ENCODE results near the gene ABTB2. TPM values are rescaled to one million over a fixed set of nuclear protein-coding genes. Genes with fewer than 3 reads are reported as not detected.

Gene ABTB2
- total RNA-seq, 1 experiment from 2014 or later, result 3.6 TPM

DNA sequence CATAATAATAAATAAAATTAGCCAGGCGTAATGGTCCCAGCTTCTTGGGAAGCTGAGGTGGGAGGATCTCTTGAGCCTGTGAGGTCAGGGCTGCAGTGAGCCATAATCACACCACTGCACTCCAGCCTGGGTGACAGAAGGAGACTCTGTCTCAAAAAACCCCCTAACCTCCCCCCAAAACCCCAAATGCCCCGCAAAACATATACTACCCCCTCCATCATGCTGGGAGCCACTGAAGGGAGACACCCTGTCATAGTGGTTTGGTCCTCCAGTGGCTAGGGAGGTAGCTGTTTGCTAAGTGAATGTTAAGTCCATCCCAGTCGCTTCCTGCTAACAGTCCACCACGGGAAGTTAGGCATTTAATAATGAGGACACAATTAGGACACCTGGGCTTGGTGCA is 125.0 kb downstream of the ABTB2 start:
- Mint-ChIP-seq H3K36me3 (ENCODE audit: insufficient read depth, unreplicated experiment) (no peaks in the 10 kb centered on the region), H3K27ac (ENCODE audit: unreplicated experiment) (no peak overlapping the region), H3K9me3 (ENCODE audit: unreplicated experiment) (no peaks in the 10 kb centered on the region), H3K4me1 (ENCODE audit: low read depth, unreplicated experiment) (peaks cover 6% of the 10 kb centered on the region), H3K4me3 (ENCODE audit: unreplicated experiment) (no peak overlapping the region), H3K27me3 (ENCODE audit: insufficient read depth, unreplicated experiment) (no peaks in the 10 kb centered on the region)
- no peak for DNase-seq
- H3K4me1 ChIP-seq, result peaks cover 9% of the 10 kb centered on the region
- CTCF ChIA-PET, result no interaction called here
- POLR2A ChIA-PET, result no interaction called here
- TF ChIP-seq, protein P1, sequence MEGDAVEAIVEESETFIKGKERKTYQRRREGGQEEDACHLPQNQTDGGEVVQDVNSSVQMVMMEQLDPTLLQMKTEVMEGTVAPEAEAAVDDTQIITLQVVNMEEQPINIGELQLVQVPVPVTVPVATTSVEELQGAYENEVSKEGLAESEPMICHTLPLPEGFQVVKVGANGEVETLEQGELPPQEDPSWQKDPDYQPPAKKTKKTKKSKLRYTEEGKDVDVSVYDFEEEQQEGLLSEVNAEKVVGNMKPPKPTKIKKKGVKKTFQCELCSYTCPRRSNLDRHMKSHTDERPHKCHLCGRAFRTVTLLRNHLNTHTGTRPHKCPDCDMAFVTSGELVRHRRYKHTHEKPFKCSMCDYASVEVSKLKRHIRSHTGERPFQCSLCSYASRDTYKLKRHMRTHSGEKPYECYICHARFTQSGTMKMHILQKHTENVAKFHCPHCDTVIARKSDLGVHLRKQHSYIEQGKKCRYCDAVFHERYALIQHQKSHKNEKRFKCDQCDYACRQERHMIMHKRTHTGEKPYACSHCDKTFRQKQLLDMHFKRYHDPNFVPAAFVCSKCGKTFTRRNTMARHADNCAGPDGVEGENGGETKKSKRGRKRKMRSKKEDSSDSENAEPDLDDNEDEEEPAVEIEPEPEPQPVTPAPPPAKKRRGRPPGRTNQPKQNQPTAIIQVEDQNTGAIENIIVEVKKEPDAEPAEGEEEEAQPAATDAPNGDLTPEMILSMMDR (IDR thresholded peaks at IDR 0.05; ENCODE audit: insufficient read depth in 1 of 2, low read depth in 1 of 2, low read length in 1 of 2, severe bottlenecking in 1 of 2, unreplicated experiment in 1 of 2), result no peak
- no peaks in the 10 kb centered on the region for H3K27me3 ChIP-seq (replicated peaks; ENCODE audit: control insufficient read depth, insufficient read depth, low read length)
- intact Hi-C loops (cut with micrococcal nuclease; ENCODE audit: unreplicated experiment), result no loop called here
- no peak overlapping the region for H3K4me3 ChIP-seq (ENCODE audit: low read depth, low read length)
- H3K36me3 ChIP-seq (ENCODE audit: control insufficient read depth, insufficient read depth, low read length), result no peaks in the 10 kb centered on the region
- H3K9me3 ChIP-seq, result no peaks in the 10 kb centered on the region
- no TSS peak for BruUV-seq (replicated peaks)

GRCh38 chr11:34226210-34226609 is 131.6 kb downstream of the ABTB2 start:
- TF ChIP-seq, protein P1 (IDR thresholded peaks at IDR 0.05; ENCODE audit: insufficient read depth in 1 of 2, low read depth in 1 of 2, low read length in 1 of 2, severe bottlenecking in 1 of 2, unreplicated experiment in 1 of 2), result no peak
- intact Hi-C loops (cut with micrococcal nuclease; ENCODE audit: unreplicated experiment), result no loop called here
- Mint-ChIP-seq H3K27ac (ENCODE audit: unreplicated experiment) (no peak overlapping the region), H3K27me3 (ENCODE audit: insufficient read depth, unreplicated experiment) (no peaks in the 10 kb centered on the region), H3K4me1 (ENCODE audit: low read depth, unreplicated experiment) (peaks cover 7% of the 10 kb centered on the region), H3K36me3 (ENCODE audit: insufficient read depth, unreplicated experiment) (no peaks in the 10 kb centered on the region), H3K4me3 (ENCODE audit: unreplicated experiment) (no peak overlapping the region), H3K9me3 (ENCODE audit: unreplicated experiment) (no peaks in the 10 kb centered on the region)
- no TSS peak for BruUV-seq (replicated peaks)
- H3K36me3 ChIP-seq (ENCODE audit: control insufficient read depth, insufficient read depth, low read length), result no peaks in the 10 kb centered on the region
- no peaks in the 10 kb centered on the region for H3K27me3 ChIP-seq (replicated peaks; ENCODE audit: control insufficient read depth, insufficient read depth, low read length)
- POLR2A ChIA-PET, result no interaction called here
- DNase-seq, result no peak
- CTCF ChIA-PET, result no interaction called here
- no peak overlapping the region for H3K4me3 ChIP-seq (ENCODE audit: low read depth, low read length)
- peaks cover 9% of the 10 kb centered on the region for H3K4me1 ChIP-seq
- H3K9me3 ChIP-seq, result no peaks in the 10 kb centered on the region

GRCh38 chr11:34225091-34225490 is 132.7 kb downstream of the ABTB2 start:
- no peaks in the 10 kb centered on the region for H3K36me3 ChIP-seq (ENCODE audit: control insufficient read depth, insufficient read depth, low read length)
- intact Hi-C loops (cut with micrococcal nuclease; ENCODE audit: unreplicated experiment), result no loop called here
- no TSS peak for BruUV-seq (replicated peaks)
- no peaks in the 10 kb centered on the region for H3K36me3 Mint-ChIP-seq (ENCODE audit: insufficient read depth, unreplicated experiment)
- H3K27ac Mint-ChIP-seq (ENCODE audit: unreplicated experiment), result no peak overlapping the region
- H3K4me1 ChIP-seq, result peaks cover 9% of the 10 kb centered on the region
- ChIA-PET POLR2A (no interaction called here), CTCF (no interaction called here)
- H3K9me3 Mint-ChIP-seq (ENCODE audit: unreplicated experiment), result no peaks in the 10 kb centered on the region
- no peak overlapping the region for H3K4me3 Mint-ChIP-seq (ENCODE audit: unreplicated experiment)
- TF ChIP-seq, protein P1 (IDR thresholded peaks at IDR 0.05; ENCODE audit: insufficient read depth in 1 of 2, low read depth in 1 of 2, low read length in 1 of 2, severe bottlenecking in 1 of 2, unreplicated experiment in 1 of 2), result no peak
- H3K27me3 ChIP-seq (replicated peaks; ENCODE audit: control insufficient read depth, insufficient read depth, low read length), result no peaks in the 10 kb centered on the region
- no peaks in the 10 kb centered on the region for H3K9me3 ChIP-seq
- no peak for DNase-seq
- H3K4me1 Mint-ChIP-seq (ENCODE audit: low read depth, unreplicated experiment), result peaks cover 7% of the 10 kb centered on the region
- H3K27me3 Mint-ChIP-seq (ENCODE audit: insufficient read depth, unreplicated experiment), result no peaks in the 10 kb centered on the region
- H3K4me3 ChIP-seq (ENCODE audit: low read depth, low read length), result no peak overlapping the region

Data from Caco-2 (cell line).